ENCODE measurements around the gene TRIM37.

The TRIM37 gene

GRCh38 chr17:59115474-59115873 is 8.8 kb upstream of the TRIM37 start:
- H3K27me3 ChIP-seq (ENCODE audit: control insufficient read depth in 1 of 2, insufficient read depth in 2 of 2, low read length in 2 of 2): no peaks in the 10 kb centered on the region
- H3K36me3 ChIP-seq (ENCODE audit: control insufficient read depth in 1 of 2, insufficient read depth in 2 of 2, low read length in 2 of 2): peaks cover 0 to 7% of the 10 kb centered on the region in 2 donors
- H3K27ac ChIP-seq (ENCODE audit: low read depth, low read length): no peak overlapping the region
- no peak overlapping the region for H3K9ac ChIP-seq (ENCODE audit: low read depth in 1 of 2, low read length in 2 of 2)
- no peaks in the 10 kb centered on the region for H3K4me1 ChIP-seq (ENCODE audit: control insufficient read depth in 1 of 2, insufficient read depth in 2 of 2, low read length in 2 of 2)
- no peak overlapping the region for H3K4me3 ChIP-seq (ENCODE audit: low read depth in 1 of 2, low read length in 2 of 2)
- no peaks in the 10 kb centered on the region for H3K9me3 ChIP-seq (ENCODE audit: control insufficient read depth in 1 of 2, low read length in 2 of 2)

- Histone ChIP-seq H3K4me1 (ENCODE audit: control insufficient read depth in 1 of 2, insufficient read depth in 2 of 2, low read length in 2 of 2) (peaks cover 7% of the 10 kb centered on the region in 2 donors), H3K9ac (ENCODE audit: low read depth in 1 of 2, low read length in 2 of 2) (no peak overlapping the region), H3K36me3 (ENCODE audit: control insufficient read depth in 1 of 2, insufficient read depth in 2 of 2, low read length in 2 of 2) (peaks cover 0 to 7% of the 10 kb centered on the region in 2 donors), H3K4me3 (ENCODE audit: low read depth in 1 of 2, low read length in 2 of 2) (no peak overlapping the region), H3K9me3 (ENCODE audit: control insufficient read depth in 1 of 2, low read length in 2 of 2) (no peaks in the 10 kb centered on the region), H3K27me3 (ENCODE audit: control insufficient read depth in 1 of 2, insufficient read depth in 2 of 2, low read length in 2 of 2) (no peaks in the 10 kb centered on the region), H3K27ac (ENCODE audit: low read depth, low read length) (no peak overlapping the region)
These were observed 4.9 kb upstream of the TRIM37 start for GRCh38 chr17:59111539-59111938.

- Histone ChIP-seq H3K27me3 (ENCODE audit: control insufficient read depth in 1 of 2, insufficient read depth in 2 of 2, low read length in 2 of 2) (no peaks in the 10 kb centered on the region), H3K9me3 (ENCODE audit: control insufficient read depth in 1 of 2, low read length in 2 of 2) (no peaks in the 10 kb centered on the region), H3K9ac (ENCODE audit: low read depth in 1 of 2, low read length in 2 of 2) (no peak overlapping the region), H3K27ac (ENCODE audit: low read depth, low read length) (no peak overlapping the region), H3K4me1 (ENCODE audit: control insufficient read depth in 1 of 2, insufficient read depth in 2 of 2, low read length in 2 of 2) (peaks cover 7 to 9% of the 10 kb centered on the region in 2 donors), H3K36me3 (ENCODE audit: control insufficient read depth in 1 of 2, insufficient read depth in 2 of 2, low read length in 2 of 2) (peaks cover 0 to 7% of the 10 kb centered on the region in 2 donors), H3K4me3 (ENCODE audit: low read depth in 1 of 2, low read length in 2 of 2) (no peak overlapping the region)
These were observed 4.3 kb upstream of the TRIM37 start for GRCh38 chr17:59110973-59111372.

- Histone ChIP-seq H3K9ac (ENCODE audit: low read depth in 1 of 2, low read length in 2 of 2) (no peak overlapping the region), H3K36me3 (ENCODE audit: control insufficient read depth in 1 of 2, insufficient read depth in 2 of 2, low read length in 2 of 2) (peaks cover 0 to 3% of the 10 kb centered on the region in 2 donors), H3K4me3 (ENCODE audit: low read depth in 1 of 2, low read length in 2 of 2) (no peak overlapping the region), H3K27me3 (ENCODE audit: control insufficient read depth in 1 of 2, insufficient read depth in 2 of 2, low read length in 2 of 2) (no peaks in the 10 kb centered on the region), H3K9me3 (ENCODE audit: control insufficient read depth in 1 of 2, low read length in 2 of 2) (no peaks in the 10 kb centered on the region), H3K27ac (ENCODE audit: low read depth, low read length) (no peak overlapping the region), H3K4me1 (ENCODE audit: control insufficient read depth in 1 of 2, insufficient read depth in 2 of 2, low read length in 2 of 2) (peaks cover 13 to 15% of the 10 kb centered on the region in 2 donors)
These were observed 1.9 kb upstream of the TRIM37 start for GRCh38 chr17:59108400-59109102.

GRCh38 chr17:59107306-59107670 is 608 bp upstream of the TRIM37 start:
- Histone ChIP-seq H3K27me3 (ENCODE audit: control insufficient read depth in 1 of 2, insufficient read depth in 2 of 2, low read length in 2 of 2) (no peaks in the 10 kb centered on the region), H3K36me3 (ENCODE audit: control insufficient read depth in 1 of 2, insufficient read depth in 2 of 2, low read length in 2 of 2) (peaks cover 0 to 3% of the 10 kb centered on the region in 2 donors), H3K27ac (ENCODE audit: low read depth, low read length) (peak overlapping the region; percentile 75), H3K9ac (ENCODE audit: low read depth in 1 of 2, low read length in 2 of 2) (peak overlapping the region; percentile 48 to 73), H3K9me3 (ENCODE audit: control insufficient read depth in 1 of 2, low read length in 2 of 2) (no peaks in the 10 kb centered on the region), H3K4me1 (ENCODE audit: control insufficient read depth in 1 of 2, insufficient read depth in 2 of 2, low read length in 2 of 2) (peaks cover 13 to 15% of the 10 kb centered on the region in 2 donors), H3K4me3 (ENCODE audit: low read depth in 1 of 2, low read length in 2 of 2) (peak overlapping the region; percentile 76 to 90)

GRCh38 chr17:59105852-59106462 is 723 bp downstream of the TRIM37 start:
- no peaks in the 10 kb centered on the region for H3K9me3 ChIP-seq (ENCODE audit: control insufficient read depth in 1 of 2, low read length in 2 of 2)
- H3K27me3 ChIP-seq (ENCODE audit: control insufficient read depth in 1 of 2, insufficient read depth in 2 of 2, low read length in 2 of 2): no peaks in the 10 kb centered on the region
- peaks cover 13 to 15% of the 10 kb centered on the region in 2 donors for H3K4me1 ChIP-seq (ENCODE audit: control insufficient read depth in 1 of 2, insufficient read depth in 2 of 2, low read length in 2 of 2)
- peak overlapping the region; percentile 48 to 73 for H3K9ac ChIP-seq (ENCODE audit: low read depth in 1 of 2, low read length in 2 of 2)
- no peaks in the 10 kb centered on the region for H3K36me3 ChIP-seq (ENCODE audit: control insufficient read depth in 1 of 2, insufficient read depth in 2 of 2, low read length in 2 of 2)
- peak overlapping the region; percentile 76 to 90 for H3K4me3 ChIP-seq (ENCODE audit: low read depth in 1 of 2, low read length in 2 of 2)
- peak overlapping the region; percentile 75 for H3K27ac ChIP-seq (ENCODE audit: low read depth, low read length)

GRCh38 chr17:59101178-59101577 is 5.5 kb downstream of the TRIM37 start:
- Histone ChIP-seq H3K4me3 (ENCODE audit: low read depth in 1 of 2, low read length in 2 of 2) (no peak overlapping the region), H3K36me3 (ENCODE audit: control insufficient read depth in 1 of 2, insufficient read depth in 2 of 2, low read length in 2 of 2) (peaks cover 0 to 3% of the 10 kb centered on the region in 2 donors), H3K9ac (ENCODE audit: low read depth in 1 of 2, low read length in 2 of 2) (no peak overlapping the region), H3K9me3 (ENCODE audit: control insufficient read depth in 1 of 2, low read length in 2 of 2) (no peaks in the 10 kb centered on the region), H3K27ac (ENCODE audit: low read depth, low read length) (no peak overlapping the region), H3K27me3 (ENCODE audit: control insufficient read depth in 1 of 2, insufficient read depth in 2 of 2, low read length in 2 of 2) (no peaks in the 10 kb centered on the region), H3K4me1 (ENCODE audit: control insufficient read depth in 1 of 2, insufficient read depth in 2 of 2, low read length in 2 of 2) (peaks cover 6 to 8% of the 10 kb centered on the region in 2 donors)

- Histone ChIP-seq H3K9me3 (ENCODE audit: control insufficient read depth in 1 of 2, low read length in 2 of 2) (no peaks in the 10 kb centered on the region), H3K9ac (ENCODE audit: low read depth in 1 of 2, low read length in 2 of 2) (no peak overlapping the region), H3K27me3 (ENCODE audit: control insufficient read depth in 1 of 2, insufficient read depth in 2 of 2, low read length in 2 of 2) (no peaks in the 10 kb centered on the region), H3K36me3 (ENCODE audit: control insufficient read depth in 1 of 2, insufficient read depth in 2 of 2, low read length in 2 of 2) (peaks cover 0 to 3% of the 10 kb centered on the region in 2 donors), H3K4me1 (ENCODE audit: control insufficient read depth in 1 of 2, insufficient read depth in 2 of 2, low read length in 2 of 2) (no peaks in the 10 kb centered on the region), H3K4me3 (ENCODE audit: low read depth in 1 of 2, low read length in 2 of 2) (no peak overlapping the region), H3K27ac (ENCODE audit: low read depth, low read length) (no peak overlapping the region)
These were observed 8.8 kb downstream of the TRIM37 start for GRCh38 chr17:59097876-59098275.

GRCh38 chr17:59094861-59095530 is 11.7 kb downstream of the TRIM37 start:
- Histone ChIP-seq H3K4me3 (ENCODE audit: low read depth in 1 of 2, low read length in 2 of 2) (no peak overlapping the region), H3K9me3 (ENCODE audit: control insufficient read depth in 1 of 2, low read length in 2 of 2) (no peaks in the 10 kb centered on the region), H3K27me3 (ENCODE audit: control insufficient read depth in 1 of 2, insufficient read depth in 2 of 2, low read length in 2 of 2) (no peaks in the 10 kb centered on the region), H3K27ac (ENCODE audit: low read depth, low read length) (no peak overlapping the region), H3K36me3 (ENCODE audit: control insufficient read depth in 1 of 2, insufficient read depth in 2 of 2, low read length in 2 of 2) (no peaks in the 10 kb centered on the region), H3K9ac (ENCODE audit: low read depth in 1 of 2, low read length in 2 of 2) (no peak overlapping the region), H3K4me1 (ENCODE audit: control insufficient read depth in 1 of 2, insufficient read depth in 2 of 2, low read length in 2 of 2) (no peaks in the 10 kb centered on the region)

GRCh38 chr17:59093702-59094231 is 12.9 kb downstream of the TRIM37 start:
- no peaks in the 10 kb centered on the region for H3K27me3 ChIP-seq (ENCODE audit: control insufficient read depth in 1 of 2, insufficient read depth in 2 of 2, low read length in 2 of 2)
- H3K9ac ChIP-seq (ENCODE audit: low read depth in 1 of 2, low read length in 2 of 2): no peak overlapping the region
- no peaks in the 10 kb centered on the region for H3K4me1 ChIP-seq (ENCODE audit: control insufficient read depth in 1 of 2, insufficient read depth in 2 of 2, low read length in 2 of 2)
- no peak overlapping the region for H3K4me3 ChIP-seq (ENCODE audit: low read depth in 1 of 2, low read length in 2 of 2)
- H3K9me3 ChIP-seq (ENCODE audit: control insufficient read depth in 1 of 2, low read length in 2 of 2): no peaks in the 10 kb centered on the region
- H3K27ac ChIP-seq (ENCODE audit: low read depth, low read length): no peak overlapping the region
- peaks cover 0 to 6% of the 10 kb centered on the region in 2 donors for H3K36me3 ChIP-seq (ENCODE audit: control insufficient read depth in 1 of 2, insufficient read depth in 2 of 2, low read length in 2 of 2)

All from duodenal mucosa (tissue), 2 donors.